HL-60/S4 (cell line): ENCODE measurements around the gene GRN.

Experiments
- in situ Hi-C: fragments of 300-500 bp; cut with MboI; formaldehyde crosslinking; loops from 2 replicates; pipeline ENCODE4 v1.14.3; 2022; ENCODE audit warnings: low sequenced_read_pairs

Gene GRN

GRCh38 chr17:44344939-44345453 is at the start of gene GRN:
GRN (plus strand) TSS chr17:44345302; CDS start chr17:44349165, 3,863 bp downstream.
- in situ Hi-C loops: loop anchor here (25.0 kb wide), 1 partner anchor 133 kb away; the partner anchor contains the start of gene UBTF

GRCh38 chr17:44297975-44298374 is 47.1 kb upstream of the GRN start:
- in situ Hi-C loops: no loop called here

GRCh38 chr17:44304651-44305050 is 40.5 kb upstream of the GRN start:
- in situ Hi-C loops: no loop called here

- in situ Hi-C loops: no loop called here
These were observed 37.5 kb upstream of the GRN start for GRCh38 chr17:44307387-44308186.

GRCh38 chr17:44308320-44308818 is 36.7 kb upstream of the GRN start, which contains the start of gene RUNDC3A:
RUNDC3A (plus strand) TSS chr17:44308601; CDS start chr17:44308833, 232 bp downstream.
- in situ Hi-C loops: no loop called here

- in situ Hi-C loops: no loop called here
These were observed 36.2 kb upstream of the GRN start for GRCh38 chr17:44308865-44309264.

GRCh38 chr17:44309472-44309871 is 35.6 kb upstream of the GRN start:
- in situ Hi-C loops: no loop called here

GRCh38 chr17:44310188-44310587 is 34.9 kb upstream of the GRN start:
- in situ Hi-C loops: no loop called here

GRCh38 chr17:44310609-44311376 is 34.3 kb upstream of the GRN start:
- in situ Hi-C loops: no loop called here

GRCh38 chr17:44311562-44312181 is 33.4 kb upstream of the GRN start:
- in situ Hi-C loops: no loop called here

- in situ Hi-C loops: no loop called here
These were observed 32.6 kb upstream of the GRN start for GRCh38 chr17:44312396-44313104.

- in situ Hi-C loops: no loop called here
These were observed 31.1 kb upstream of the GRN start for GRCh38 chr17:44314031-44314430.

- in situ Hi-C loops: no loop called here
These were observed 30.6 kb upstream of the GRN start for GRCh38 chr17:44314524-44314868.

GRCh38 chr17:44314869-44315661 is 30.0 kb upstream of the GRN start:
- in situ Hi-C loops: no loop called here

GRCh38 chr17:44315760-44316731 is 29.1 kb upstream of the GRN start:
- in situ Hi-C loops: no loop called here

- in situ Hi-C loops: no loop called here
These were observed 27.6 kb upstream of the GRN start for GRCh38 chr17:44317545-44317944.

- in situ Hi-C loops: no loop called here
These were observed 26.8 kb upstream of the GRN start for GRCh38 chr17:44318077-44318892.

GRCh38 chr17:44320066-44320465 is 25.0 kb upstream of the GRN start:
- in situ Hi-C loops: no loop called here
